Measurements from ENCODE around the gene STK39.

DNA sequence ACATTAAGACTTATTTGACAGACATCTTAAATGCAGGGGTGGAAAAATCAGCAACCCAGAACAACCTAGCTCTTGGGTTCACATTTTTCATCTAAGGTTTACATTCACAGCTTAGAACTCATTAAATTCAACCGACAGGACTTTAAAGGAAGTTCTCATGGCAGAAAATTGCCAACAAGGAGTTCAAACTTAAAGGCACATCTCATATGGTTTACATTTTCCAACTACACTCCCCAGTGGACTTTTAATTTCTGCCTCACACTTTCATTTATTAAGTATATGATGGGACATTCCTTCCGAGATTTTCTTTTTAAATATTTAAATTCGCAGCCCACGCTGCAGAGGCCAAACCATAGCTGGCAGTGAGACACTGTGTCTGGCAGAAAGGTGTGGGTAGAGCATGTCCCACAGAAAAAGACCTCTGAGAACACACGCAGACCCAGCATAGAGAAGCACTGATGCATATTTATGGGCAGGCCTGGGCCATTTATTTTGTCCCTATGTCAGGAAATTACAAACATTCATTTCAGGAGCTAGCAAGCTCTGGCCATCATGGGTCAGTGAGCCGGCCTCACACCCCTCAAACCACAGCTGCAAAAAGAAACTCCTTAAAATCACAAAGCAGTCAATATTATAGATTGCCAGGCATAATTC is 46.3 kb downstream of the STK39 start:
- TF ChIP-seq, protein P1, sequence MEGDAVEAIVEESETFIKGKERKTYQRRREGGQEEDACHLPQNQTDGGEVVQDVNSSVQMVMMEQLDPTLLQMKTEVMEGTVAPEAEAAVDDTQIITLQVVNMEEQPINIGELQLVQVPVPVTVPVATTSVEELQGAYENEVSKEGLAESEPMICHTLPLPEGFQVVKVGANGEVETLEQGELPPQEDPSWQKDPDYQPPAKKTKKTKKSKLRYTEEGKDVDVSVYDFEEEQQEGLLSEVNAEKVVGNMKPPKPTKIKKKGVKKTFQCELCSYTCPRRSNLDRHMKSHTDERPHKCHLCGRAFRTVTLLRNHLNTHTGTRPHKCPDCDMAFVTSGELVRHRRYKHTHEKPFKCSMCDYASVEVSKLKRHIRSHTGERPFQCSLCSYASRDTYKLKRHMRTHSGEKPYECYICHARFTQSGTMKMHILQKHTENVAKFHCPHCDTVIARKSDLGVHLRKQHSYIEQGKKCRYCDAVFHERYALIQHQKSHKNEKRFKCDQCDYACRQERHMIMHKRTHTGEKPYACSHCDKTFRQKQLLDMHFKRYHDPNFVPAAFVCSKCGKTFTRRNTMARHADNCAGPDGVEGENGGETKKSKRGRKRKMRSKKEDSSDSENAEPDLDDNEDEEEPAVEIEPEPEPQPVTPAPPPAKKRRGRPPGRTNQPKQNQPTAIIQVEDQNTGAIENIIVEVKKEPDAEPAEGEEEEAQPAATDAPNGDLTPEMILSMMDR (conservative IDR thresholded peaks at IDR 0.05 in 1 of 2, IDR thresholded peaks at IDR 0.05 in 1 of 2; ENCODE audit: low read depth in 1 of 2, low read length in 2 of 2) = no peak
- no peak for TF ChIP-seq EZH2 (IDR thresholded peaks at IDR 0.05; ENCODE audit: low read length, missing control alignments)

Measured in fibroblast of lung (primary cell).